Hepatocyte (in vitro differentiated cells): ENCODE measurements around the gene ATP6V1B1.

Experiments used
- EZH2 ChIP-seq: fragments of 200-600 bp; sonication (generic); IDR thresholded peaks from 2 replicates; pipeline ENCODE4 v1.6.1; 2016; ENCODE audit warnings: antibody characterized with exemption, mild to moderate bottlenecking, borderline replicate concordance
- TF ChIP-seq, protein P1 (sequence below): fragments of 200-600 bp; sonication (generic); IDR thresholded peaks from 2 replicates; pipeline ENCODE4 v1.5.1; 2016; ENCODE audit warnings: antibody characterized with exemption, mild to moderate bottlenecking; ENCODE audit not compliant: poor library complexity

DNA sequence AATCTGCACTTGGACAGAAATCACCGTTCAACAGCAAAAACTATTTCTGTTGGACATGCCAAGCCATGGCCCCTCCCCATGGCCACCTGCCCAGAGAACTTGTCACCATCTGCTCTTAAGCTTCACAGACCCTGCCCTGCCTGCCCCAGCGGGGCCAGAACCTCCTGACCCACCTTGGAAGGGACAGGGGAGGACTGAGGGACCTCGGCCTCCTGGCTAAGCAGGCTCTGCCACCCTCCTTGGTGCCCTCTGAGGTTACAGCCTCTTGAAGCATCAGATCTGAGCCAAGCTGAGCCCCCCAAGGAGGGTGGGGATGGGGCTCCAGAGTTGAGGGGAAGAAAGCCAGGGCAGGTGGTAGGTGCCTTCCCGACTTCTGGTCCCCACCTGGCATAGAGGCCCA is 52.5 kb downstream of the ATP6V1B1 start:
- TF ChIP-seq, protein P1, sequence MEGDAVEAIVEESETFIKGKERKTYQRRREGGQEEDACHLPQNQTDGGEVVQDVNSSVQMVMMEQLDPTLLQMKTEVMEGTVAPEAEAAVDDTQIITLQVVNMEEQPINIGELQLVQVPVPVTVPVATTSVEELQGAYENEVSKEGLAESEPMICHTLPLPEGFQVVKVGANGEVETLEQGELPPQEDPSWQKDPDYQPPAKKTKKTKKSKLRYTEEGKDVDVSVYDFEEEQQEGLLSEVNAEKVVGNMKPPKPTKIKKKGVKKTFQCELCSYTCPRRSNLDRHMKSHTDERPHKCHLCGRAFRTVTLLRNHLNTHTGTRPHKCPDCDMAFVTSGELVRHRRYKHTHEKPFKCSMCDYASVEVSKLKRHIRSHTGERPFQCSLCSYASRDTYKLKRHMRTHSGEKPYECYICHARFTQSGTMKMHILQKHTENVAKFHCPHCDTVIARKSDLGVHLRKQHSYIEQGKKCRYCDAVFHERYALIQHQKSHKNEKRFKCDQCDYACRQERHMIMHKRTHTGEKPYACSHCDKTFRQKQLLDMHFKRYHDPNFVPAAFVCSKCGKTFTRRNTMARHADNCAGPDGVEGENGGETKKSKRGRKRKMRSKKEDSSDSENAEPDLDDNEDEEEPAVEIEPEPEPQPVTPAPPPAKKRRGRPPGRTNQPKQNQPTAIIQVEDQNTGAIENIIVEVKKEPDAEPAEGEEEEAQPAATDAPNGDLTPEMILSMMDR = no peak
- TF ChIP-seq EZH2 = no peak
